ENCODE results near the gene INCENP.

Gene INCENP

DNA sequence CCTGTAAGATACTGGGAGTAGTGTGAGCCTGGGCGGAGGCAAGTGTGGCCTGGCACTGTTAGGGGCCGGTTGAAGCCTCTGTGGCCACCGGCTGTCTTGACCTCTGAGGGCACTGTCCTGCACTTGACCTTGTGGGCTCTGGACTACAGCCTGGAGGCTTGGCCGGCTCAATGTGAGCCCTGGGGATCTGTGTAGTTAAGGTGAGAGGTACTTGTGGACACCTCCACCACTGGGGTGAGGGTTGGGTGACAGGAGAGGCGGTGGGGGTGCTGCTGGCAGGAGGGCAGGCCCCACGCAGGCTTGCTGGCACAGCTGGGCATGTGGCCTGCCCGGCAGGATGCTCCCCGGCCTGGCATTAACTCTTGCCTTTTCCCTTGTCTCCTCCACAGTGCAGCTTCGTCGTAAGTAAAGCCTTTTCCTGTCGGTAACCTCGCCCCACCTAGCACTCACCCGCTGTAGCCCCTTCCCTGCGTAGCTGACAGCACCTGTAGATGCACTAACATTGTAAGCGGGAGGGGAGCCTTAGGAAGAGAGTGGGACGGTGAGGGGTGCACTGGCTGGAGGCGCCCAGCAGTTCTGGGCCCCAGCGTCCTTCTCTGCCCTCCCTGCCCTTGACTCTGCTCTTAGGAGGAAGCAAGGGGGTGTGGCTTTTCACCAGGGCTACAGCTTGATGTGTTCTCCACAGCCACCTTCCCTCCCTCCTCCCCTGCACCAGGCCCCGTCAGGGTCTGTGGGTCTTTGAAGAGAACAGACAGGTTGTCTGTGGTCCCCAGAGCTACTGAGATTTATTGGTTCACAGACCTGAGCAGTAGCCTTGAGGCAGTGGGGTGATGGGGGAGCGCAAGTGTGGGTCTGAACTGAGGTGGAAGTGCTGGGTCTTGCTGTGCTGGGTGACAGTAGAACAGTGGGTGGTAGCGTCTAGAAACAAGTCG lies 17.6 kb downstream of the INCENP start:
- DNase-seq (ENCODE audit: low spot score): no peak

DNA sequence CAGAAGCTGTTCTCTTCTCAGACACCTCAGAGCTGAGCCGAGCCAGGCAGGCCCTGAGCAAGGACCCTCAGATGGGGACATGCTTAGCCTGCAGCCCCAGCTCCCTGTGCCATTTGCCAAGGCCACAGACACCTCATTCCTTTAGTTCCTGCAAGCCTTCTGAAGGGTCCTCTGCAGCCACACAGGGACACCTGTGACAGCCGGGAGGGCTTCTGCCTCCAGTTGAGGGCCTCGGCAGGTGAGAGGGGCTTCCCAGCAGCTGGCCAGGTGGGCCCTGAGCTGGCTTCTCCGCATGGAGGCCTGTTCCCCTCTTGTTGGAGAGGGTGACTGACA lies 18.2 kb downstream of the INCENP start:
- no peak for DNase-seq (ENCODE audit: low spot score)

DNA sequence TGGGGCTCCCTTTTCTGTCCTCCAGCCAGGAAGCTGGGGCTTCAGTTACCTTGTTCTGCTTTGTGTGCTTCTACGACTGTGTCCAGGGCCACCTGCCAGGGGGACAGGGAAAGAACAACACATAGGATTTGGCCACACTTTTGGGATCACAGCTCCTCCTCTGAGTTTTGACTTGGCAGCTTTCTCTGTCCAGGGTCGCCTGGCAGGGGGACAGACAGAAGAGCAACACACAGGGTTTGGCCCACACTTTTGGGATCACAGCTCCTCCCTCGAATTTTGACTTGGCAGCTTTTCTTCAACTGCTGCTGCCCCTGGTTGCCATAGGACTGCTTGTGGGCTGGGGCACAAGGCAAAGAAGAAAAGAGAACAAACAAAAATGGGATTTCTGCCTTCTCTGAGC lies 19.1 kb downstream of the INCENP start:
- DNase-seq (ENCODE audit: low spot score): no peak

DNA sequence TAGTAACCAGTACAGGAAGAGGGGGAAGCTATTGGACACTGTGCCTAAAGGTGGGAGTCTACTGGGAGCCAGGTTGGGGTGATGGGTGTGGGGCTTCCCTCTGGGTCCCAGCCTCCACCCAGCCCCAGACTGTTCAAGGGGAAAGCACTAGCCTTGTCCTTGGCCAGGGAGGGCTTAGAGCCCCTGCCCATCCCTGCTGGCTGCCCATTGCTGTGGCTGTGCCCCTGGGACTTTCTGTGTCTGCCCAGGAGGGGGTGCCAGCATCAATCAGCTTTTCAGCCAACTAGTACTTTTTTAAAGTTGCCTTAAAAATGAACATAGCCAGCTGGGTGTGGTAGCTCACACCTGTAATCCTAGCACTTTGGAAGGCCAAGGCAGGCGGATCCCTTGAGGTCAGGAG lies 19.9 kb downstream of the INCENP start:
- DNase-seq (ENCODE audit: low spot score): no peak

DNA sequence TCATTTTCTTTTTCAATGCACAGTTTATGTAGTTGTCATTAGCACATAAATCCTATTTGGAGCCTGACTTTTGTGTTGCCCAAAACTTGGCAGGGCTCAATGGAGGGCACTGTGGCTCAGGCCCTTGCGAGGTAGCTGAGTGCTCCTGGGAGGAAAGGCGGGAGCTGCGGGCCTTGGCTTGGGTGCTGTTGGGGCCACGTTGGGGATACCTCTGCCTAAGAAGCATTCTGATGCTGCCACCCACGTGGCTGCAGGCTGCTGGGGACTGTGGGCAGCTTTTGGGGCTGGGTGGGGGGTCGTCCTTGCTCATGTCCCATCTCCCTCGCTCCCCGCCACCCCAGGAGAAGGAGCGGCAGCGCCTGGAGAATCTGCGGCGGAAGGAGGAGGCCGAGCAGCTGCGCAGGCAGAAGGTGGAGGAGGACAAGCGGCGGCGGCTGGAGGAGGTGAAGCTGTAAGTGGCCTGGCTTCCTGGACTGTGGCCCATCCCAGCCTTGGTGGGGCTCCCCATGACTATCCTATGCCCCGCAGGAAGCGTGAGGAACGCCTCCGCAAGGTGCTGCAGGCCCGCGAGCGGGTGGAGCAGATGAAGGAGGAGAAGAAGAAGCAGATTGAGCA lies 20.9 kb downstream of the INCENP start:
- DNase-seq (ENCODE audit: low spot score): no peak

DNA sequence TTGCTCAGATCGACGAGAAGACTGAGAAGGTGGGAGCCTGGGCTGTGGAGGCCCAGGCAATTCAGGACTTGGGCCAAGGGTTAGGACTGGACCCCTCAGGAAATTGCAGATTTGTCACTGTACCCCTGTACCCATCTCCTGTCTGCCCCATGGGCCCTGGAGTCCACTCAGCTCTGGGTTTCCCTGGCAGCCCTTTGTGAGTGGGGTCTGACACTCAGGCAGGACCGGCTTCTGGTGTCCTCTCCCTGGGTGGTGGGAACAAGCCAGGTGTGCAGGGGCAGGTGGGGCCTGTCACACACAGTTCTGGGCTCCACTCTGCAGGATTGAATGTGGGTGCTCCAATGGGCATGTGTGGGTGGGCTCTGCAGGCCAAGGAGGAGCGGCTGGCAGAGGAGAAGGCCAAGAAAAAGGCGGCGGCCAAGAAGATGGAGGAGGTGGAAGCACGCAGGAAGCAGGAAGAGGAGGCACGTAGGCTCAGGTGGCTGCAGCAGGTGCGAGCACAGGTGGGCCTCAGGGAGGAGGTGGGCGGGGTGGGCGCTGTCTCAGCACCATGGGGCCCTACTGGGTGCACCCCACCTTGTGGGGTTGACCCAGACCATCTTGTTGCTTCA lies 21.6 kb downstream of the INCENP start:
- DNase-seq (ENCODE audit: low spot score): no peak

DNA sequence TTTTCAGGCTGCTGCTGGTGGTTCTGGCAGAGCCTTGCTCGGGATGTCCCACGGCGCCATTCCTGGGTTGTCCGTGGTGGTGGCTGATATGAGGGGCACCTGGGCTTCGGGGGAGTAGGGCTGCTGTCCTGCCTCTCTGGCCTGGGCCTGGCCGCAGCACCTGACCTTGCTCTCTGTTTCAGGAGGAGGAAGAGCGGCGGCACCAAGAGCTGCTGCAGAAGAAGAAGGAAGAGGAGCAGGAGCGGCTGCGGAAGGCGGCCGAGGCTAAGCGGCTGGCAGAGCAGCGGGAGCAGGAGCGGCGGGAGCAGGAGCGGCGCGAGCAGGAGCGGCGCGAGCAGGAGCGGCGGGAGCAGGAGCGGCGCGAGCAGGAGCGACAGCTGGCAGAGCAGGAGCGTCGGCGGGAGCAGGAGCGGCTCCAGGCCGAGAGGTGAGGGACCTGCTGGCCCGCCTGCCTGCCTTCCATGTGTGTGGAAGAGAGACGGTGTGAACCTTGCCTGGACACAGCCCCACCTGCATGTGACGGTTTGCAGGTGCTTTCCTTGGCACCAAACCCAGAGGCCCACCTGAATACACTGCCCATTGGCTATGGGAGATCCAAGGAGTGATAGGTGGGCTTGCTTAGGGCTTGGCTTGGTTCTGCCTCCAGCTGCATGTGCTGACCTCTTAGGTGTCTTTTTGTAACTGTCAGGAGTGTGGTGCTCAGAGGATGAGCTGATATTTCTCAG lies 22.8 kb downstream of the INCENP start:
- no peak for DNase-seq (ENCODE audit: low spot score)

DNA sequence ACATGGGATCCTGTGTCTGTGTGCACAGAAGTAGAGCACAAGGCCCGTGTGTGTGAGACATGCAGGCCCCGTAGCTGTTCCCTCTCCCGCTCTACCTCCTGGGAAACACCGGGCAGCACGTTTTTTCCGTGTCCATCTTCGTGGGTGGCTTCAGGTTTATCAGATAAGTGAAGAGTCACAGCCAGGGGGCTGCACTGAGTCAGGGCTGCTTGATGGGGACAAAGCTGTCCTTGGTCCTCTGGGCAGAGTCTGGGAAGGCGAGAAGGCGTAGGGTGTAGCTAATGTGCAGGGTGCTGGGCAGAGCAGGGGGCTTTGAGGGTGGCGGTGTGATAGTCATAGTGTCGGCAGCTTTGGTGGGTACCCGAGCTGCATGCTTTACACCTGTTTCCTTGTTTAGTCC lies 23.7 kb downstream of the INCENP start:
- no peak for DNase-seq (ENCODE audit: low spot score)

DNA sequence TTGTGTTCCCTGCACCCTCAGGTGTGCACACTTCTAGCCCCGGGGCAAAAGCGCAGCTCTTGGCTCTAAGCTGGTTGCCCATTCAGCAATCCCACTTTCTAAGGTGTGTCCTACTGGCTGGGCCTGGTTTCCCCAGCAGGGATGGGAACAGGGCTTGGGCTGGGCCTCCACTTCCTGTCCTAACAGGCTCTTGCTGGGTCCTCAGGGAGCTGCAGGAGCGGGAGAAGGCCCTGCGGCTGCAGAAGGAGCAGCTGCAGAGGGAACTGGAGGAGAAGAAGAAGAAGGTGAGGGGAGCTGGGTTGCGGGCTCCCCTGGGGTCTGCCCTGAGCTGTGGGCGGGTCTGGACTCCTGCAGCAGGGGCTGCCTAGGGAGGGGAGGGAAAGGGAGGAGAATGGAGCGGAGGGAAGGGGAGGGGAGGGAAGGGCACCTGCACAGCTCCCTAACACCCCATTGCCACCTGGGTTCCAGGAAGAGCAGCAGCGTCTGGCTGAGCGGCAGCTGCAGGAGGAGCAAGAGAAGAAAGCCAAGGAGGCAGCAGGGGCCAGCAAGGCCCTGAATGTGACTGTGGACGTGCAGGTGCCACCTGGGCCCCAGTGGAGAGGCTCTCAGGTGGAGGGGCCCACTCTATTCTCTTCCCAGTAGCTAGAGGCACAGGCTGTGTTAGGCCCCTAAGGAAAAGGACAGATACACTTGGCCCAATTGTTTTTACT lies 24.6 kb downstream of the INCENP start:
- no peak for DNase-seq (ENCODE audit: low spot score)

DNA sequence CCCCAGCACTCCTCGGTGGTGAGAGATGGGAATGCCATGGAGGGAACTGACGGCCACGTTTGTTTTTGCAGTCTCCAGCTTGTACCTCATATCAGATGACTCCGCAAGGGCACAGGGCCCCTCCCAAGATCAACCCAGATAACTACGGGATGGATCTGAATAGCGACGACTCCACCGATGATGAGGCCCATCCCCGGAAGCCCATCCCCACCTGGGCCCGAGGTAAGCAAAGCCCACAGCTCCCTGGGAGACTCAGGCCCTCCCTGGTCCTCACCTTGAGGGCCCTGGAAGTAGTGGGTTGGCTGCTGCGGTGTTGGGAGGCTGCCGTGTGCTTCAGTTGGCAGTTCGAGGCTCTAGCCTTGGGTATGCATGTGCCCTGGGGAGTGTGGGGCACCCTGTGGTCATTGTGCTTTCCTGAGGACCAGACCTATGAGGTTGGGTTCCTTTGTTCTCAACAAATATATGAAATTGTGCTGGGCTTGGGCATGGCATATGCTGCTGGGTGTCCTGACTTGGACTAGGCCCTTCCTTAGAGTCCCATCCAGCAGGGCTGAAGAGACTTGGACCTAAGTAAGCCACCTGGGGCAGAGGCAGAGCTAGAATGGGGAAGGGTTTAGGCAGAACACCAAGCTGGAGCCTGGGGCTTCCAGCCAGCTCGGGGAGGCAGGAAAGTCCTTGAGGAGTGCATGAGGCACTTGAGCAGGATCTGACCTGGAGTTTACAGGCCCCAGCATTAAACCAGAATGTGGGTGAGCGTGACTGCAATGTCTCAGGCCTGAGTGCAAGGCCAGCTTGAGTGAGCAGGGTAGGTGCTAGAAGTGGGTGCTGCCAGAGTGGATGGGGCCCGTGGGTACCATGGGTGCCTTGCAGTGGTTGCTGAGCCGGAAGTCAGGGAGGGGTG lies 26.4 kb downstream of the INCENP start:
- DNase-seq (ENCODE audit: low spot score): no peak

DNA sequence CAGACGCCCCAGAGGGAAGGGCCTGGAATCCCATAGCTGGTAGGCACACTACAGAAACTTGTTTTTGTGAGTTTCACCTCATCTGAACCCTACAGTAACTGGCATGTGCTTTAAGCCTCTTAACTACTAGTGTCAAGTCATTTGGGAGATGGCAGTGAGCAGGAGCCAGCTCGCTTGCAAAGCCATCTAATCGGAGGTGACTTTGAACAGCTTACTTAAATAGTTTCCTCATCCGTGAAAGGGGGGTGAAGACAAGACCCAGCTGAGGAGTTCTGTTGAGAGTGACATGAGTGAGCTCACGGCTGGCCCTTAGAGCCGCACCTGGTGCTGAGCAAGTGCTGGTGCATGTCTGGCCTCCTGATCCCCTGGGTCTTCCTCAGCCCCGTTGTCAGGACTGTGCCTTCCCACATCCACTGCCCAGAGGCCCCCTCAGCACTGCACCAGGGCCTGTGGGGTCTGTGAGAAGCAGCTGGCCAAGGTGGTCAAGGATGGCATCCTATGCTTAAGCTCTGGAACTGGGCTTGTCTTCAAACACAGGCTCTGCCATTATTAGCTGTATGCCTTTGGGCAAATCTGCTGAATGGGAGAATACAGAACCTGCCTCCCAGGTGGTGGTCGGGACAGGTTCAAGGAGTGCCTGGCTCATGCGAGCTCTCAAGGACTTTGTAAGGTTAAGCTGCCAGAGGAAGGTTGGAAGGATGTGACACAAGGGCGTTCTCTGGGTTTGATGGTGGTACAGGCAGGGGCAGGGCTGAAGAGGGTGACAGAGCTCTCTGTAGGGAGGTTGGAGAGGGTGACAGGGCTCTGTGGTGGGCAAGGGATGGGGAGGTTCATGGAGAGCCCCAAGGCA lies 27.3 kb downstream of the INCENP start:
- no peak for DNase-seq (ENCODE audit: low spot score)

DNA sequence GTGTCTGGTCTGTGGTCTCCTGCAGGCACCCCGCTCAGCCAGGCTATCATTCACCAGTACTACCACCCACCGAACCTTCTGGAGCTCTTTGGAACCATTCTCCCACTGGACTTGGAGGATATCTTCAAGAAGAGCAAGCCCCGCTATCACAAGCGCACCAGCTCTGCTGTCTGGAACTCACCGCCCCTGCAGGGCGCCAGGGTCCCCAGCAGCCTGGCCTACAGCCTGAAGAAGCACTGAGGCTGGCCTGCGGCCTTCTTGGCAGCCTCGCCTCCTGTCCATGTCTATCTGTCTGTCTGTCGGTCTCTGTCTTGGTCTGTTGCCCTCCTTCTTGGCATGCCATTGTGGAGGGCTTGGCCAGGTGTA lies 27.9 kb downstream of the INCENP start:
- no peak for DNase-seq (ENCODE audit: low spot score)

DNA sequence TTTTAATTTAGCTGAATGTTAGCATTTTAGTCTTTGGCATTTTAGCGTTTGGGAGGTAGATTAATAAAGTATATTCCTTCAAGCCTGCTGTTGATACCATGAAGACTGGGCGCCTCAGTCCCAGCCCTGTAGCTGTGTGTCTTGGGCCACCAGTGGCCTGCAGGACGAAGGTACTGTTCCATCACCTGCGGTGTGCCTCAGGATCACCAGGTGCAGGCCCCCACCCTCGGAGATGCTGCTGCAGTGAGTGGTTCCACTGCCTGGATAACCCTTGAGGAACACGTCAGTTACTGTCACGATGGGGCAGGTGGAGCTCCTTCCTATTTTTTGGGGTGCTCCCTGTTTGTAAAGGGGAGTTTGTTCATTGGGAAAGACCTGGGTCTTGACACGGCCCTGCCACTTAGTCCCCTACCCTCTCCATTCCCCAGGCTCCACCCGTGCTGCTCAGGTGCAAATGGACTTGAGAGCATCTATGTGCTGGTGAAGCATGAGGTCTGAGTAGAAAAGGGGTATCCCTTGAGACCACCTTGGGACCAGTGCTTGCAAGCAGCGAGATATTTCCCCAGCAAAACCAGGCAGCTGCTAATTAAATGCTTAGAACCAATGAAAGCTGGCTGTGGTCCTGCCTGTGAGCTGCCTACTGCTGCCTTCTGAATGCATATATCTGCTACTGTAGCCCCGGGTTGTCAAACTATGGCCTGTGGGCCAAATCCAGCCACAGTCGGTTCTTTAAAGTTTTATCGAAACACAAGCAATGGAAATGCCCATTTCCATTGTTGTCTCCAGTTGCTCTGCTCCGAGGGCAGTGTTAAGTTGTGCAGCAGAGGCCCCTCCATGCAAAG lies 28.7 kb downstream of the INCENP start:
- DNase-seq (ENCODE audit: low spot score): no peak

DNA sequence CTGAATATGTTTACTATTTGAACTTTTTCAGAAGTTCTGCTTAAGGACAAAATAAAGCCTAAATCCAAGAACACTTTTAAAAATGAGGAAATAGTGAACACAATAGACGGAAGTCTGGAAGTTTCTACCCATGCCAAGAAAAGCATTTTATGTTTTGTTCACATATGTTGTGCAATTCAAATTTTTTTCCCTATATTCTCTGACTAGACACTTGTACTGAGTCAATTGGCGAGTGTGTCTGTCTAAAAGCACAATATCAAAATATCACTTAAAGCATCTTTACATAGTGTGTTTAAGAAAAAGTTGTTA lies 29.2 kb downstream of the INCENP start:
- DNase-seq (ENCODE audit: low spot score): no peak

DNA sequence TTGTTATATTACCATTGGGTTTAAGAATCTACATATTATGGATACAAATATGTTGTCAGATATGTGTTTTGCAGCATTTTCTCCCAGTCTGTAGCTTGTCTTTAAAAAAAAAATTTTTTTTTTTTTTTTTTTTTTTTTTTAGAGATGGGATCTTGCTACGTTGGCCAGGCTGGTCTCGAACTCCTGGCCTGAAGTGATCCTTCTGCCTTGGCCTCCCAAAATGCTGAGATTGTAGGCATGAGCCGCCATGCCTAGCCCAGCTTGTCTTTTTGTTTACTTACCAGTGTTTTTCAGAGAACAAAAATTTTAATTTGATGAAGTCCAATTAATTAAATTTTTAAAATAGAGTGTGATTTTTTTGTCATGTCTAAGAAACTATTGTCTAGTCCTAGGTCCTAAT lies 29.8 kb downstream of the INCENP start:
- no peak for DNase-seq (ENCODE audit: low spot score)

DNA sequence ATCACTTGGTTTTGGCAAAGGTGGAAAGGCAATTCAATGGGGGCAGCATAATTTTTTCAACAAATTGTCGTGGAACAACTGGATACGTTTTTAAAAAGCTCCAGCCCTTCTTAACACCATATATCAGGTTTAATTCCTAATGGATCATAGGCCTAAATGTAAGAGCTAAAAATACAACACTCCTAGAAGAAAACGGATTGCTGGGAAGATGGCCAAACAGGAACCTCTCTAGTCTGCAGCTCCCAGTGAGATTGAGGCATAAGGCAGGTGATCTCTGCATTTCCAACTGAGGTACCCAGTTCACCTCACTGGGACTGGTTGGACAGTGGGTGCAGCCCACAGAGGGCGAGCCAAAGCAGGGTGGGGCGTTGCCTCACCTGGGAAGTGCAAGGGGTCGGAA lies 33.8 kb downstream of the INCENP start:
- DNase-seq (ENCODE audit: low spot score): no peak

DNA sequence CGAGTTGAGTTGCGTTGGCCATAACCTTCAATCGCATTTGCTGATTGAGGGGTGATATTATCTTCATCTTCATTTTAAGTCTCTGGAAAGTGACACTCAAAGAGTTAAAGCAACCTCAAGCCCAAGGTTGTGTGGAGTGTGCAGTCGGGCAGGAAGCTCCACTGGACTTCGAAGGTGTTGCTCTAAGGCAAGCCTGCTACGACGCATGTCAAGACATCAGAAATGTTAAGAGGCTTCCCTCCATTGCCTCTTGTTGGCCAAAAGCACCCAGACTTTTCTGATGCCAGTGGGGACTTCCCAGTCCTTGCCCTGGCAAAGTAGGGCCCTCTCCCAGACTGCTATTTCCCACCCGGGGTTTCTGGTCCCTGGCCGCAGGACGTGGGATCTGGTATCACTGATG lies 42.6 kb downstream of the INCENP start:
- DNase-seq (ENCODE audit: low spot score): no peak

DNA sequence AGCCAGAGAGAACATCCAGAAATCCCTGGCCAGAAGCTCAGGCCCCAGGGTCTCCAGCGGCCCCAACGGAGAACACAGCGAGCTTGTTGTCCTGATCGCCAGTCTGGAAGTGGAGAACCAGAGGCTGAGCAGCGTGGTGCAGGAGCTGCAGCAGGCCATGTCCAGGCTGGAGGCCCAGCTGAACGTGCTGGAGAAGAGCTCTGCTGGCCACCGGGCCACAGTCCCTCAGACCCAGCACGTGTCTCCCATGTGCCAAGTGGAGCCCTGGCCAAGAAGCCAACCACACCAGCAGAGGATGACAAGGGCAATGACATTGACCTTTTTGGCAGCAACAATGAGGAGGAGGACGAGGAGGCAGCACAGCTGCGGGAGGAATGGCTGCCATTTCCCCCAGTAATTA lies 45.6 kb downstream of the INCENP start:
- no peak for DNase-seq (ENCODE audit: low spot score)

DNA sequence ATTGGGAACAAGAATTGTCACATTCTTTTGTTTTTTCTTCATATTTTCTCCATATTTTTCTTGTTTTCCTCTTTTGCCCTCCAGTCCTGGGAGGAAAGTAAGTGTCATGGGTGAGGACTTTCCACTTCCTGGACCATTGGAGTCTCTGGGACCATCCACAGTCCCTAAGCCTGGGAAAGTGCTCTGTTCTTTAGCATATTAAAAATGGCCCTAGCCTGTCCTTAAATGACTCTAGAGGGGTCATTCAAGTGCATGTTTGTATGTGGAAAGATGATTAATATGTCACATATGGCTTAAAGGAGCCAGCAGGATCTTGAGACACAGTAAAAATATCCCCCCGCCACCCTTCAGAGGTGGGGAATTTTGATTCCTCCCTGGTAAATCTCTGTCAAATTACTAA lies 46.1 kb downstream of the INCENP start:
- DNase-seq (ENCODE audit: low spot score): no peak
